Spinal cord (tissue), 10 donors: Measurements from ENCODE around the gene RAB1A. TPM values are rescaled to one million over a fixed set of nuclear protein-coding genes. Genes with fewer than 3 reads are reported as not detected.

ENCODE experiments used
- DNase-seq, 6 donors: peaks; one replicate each; pipeline versions ENCODE4 v3.0.0 to v3.0.0-alpha.2; 2013 to 2015; ENCODE audit warnings: low spot score in 6 of 6, low read depth in 4 of 6
- H3K27ac ChIP-seq: one replicate; pipeline ENCODE4 v1.5.1; 2013; ENCODE audit warnings: low read depth, low read length, control low read depth
- H3K27me3 ChIP-seq: one replicate; pipeline ENCODE4 v1.6.1; 2013; ENCODE audit warnings: low read length; ENCODE audit not compliant: control insufficient read depth, insufficient read depth
- H3K36me3 ChIP-seq: one replicate; pipeline ENCODE4 v1.6.1; 2013; ENCODE audit warnings: low read length; ENCODE audit not compliant: control insufficient read depth, insufficient read depth
- H3K4me1 ChIP-seq: one replicate; pipeline ENCODE4 v1.6.1; 2013; ENCODE audit warnings: low read length; ENCODE audit not compliant: control insufficient read depth, insufficient read depth
- H3K4me3 ChIP-seq: one replicate; pipeline ENCODE4 v1.5.1; 2013; ENCODE audit warnings: low read depth, low read length, control low read depth
- H3K9me3 ChIP-seq: one replicate; pipeline ENCODE4 v1.6.1; 2013; ENCODE audit warnings: low read length; ENCODE audit not compliant: control insufficient read depth, insufficient read depth
- WGBS: methylation state at CpG from one replicate; pipeline ENCODE4 v1.1.5; 2013; ENCODE audit warnings: missing lambda C conversion rate; ENCODE audit not compliant: insufficient coverage; 5-methylcytosine and 5-hydroxymethylcytosine counted together
- polyA plus RNA-seq, 2 donors: library from polyadenylated mRNA; unstranded; fragments of 120-200 nt; gene quantifications; one replicate each; pipeline ENCODE4 v1.2.1, GENCODE V29; 2013; ENCODE audit not compliant: insufficient read length in 2 of 2
- total RNA-seq, 2 donors: library from RNA; depleted of rRNA in 1 of 2; stranded (reverse); fragments of 120-200 nt in 1 of 2; fragments of >200 nt in 1 of 2; gene quantifications; one replicate each; pipeline versions ENCODE4 v1.2.3 to v1.2.4, GENCODE V29; 2013 to 2014
- donor health status: healthy.

The RAB1A gene
- total and polyA plus RNA-seq, 4 donors: 96.1 to 284 (median 185) TPM

DNA sequence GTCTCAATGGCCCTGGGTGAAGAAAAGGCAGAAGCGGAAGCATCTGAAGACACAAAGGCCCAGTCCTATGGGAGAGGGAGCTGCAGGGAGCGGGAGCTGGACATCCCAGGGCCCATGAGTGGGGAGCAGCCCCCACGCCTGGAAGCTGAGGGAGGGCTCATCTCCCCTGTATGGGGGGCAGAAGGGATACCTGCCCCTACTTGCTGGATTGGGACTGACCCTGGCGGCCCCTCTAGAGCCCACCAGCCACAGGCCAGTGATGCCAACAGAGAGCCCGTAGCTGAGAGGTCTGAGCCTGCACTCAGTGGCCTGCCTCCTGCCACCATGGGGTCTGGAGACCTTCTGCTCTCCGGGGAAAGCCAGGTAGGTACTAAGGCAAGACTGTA, 60.5 kb downstream of the RAB1A start:
- DNase-seq: no peak
- H3K27me3 ChIP-seq: no peaks in the 10 kb centered on the region
- H3K4me3 ChIP-seq: no peak overlapping the region
- peaks cover 34% of the 10 kb centered on the region for H3K4me1 ChIP-seq
- peaks cover 39% of the 10 kb centered on the region for H3K36me3 ChIP-seq
- WGBS: 84% methylated on average over 5 of the region's 6 CpGs
- no peaks in the 10 kb centered on the region for H3K9me3 ChIP-seq
- H3K27ac ChIP-seq: no peak overlapping the region

- no peaks in the 10 kb centered on the region for H3K27me3 ChIP-seq
- 93% methylated on average over 9 of the region's 14 CpGs for WGBS
- H3K4me3 ChIP-seq: no peak overlapping the region
- H3K4me1 ChIP-seq: peaks cover 36% of the 10 kb centered on the region
- H3K9me3 ChIP-seq: no peaks in the 10 kb centered on the region
- DNase-seq: no peak
- H3K27ac ChIP-seq: no peak overlapping the region
- H3K36me3 ChIP-seq: peaks cover 38% of the 10 kb centered on the region
These were observed 61.9 kb downstream of the RAB1A start for GRCh38 chr2:65067806-65068553.

DNA sequence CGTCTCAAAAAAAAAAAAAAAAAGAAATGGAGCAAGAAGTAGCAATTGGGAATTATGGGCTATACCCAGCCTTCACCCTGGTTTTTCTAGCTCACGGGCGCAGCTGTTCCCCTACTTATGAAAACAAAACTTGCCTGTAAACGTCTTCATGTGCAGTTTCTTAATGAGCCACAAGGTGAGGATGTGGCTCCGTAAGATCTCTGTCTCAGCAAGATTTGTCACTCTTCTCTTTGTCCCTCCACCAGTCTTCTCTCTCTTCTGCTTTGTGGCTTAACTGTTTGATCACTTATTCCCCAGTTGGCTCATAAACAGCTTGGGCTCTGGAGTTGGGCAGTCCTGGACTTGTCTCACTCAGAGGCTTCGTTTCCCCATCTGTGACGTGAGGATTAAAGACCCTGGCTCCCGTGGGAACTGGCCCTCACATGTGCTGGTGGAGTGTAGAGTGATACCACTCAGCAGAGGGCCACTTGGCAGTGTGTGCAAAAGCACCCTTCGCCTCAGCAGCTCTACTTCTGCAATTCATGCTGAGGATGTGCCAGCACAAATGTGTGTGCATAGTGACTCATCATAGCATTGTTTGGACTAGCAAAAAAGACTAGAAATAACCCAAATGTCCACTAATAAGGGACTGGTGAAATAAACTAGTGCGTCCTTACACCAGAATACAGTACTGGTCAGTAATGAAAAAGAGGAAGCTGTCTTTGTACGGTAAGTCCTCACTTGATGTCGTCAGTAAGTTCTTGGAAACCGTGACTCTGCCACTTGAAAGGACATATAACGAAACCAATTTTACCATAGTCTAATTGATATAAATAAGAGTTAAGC, 65.0 kb downstream of the RAB1A start:
- DNase-seq: peak in 2 of 6 donors; percentile 63 to 66
- Histone ChIP-seq H3K36me3 (peaks cover 12% of the 10 kb centered on the region), H3K27me3 (no peaks in the 10 kb centered on the region), H3K9me3 (no peaks in the 10 kb centered on the region), H3K27ac (peak overlapping the region; percentile 70), H3K4me3 (no peak overlapping the region), H3K4me1 (peaks cover 33% of the 10 kb centered on the region)
- 19% methylated on average over 7 of the region's 14 CpGs for WGBS

DNA sequence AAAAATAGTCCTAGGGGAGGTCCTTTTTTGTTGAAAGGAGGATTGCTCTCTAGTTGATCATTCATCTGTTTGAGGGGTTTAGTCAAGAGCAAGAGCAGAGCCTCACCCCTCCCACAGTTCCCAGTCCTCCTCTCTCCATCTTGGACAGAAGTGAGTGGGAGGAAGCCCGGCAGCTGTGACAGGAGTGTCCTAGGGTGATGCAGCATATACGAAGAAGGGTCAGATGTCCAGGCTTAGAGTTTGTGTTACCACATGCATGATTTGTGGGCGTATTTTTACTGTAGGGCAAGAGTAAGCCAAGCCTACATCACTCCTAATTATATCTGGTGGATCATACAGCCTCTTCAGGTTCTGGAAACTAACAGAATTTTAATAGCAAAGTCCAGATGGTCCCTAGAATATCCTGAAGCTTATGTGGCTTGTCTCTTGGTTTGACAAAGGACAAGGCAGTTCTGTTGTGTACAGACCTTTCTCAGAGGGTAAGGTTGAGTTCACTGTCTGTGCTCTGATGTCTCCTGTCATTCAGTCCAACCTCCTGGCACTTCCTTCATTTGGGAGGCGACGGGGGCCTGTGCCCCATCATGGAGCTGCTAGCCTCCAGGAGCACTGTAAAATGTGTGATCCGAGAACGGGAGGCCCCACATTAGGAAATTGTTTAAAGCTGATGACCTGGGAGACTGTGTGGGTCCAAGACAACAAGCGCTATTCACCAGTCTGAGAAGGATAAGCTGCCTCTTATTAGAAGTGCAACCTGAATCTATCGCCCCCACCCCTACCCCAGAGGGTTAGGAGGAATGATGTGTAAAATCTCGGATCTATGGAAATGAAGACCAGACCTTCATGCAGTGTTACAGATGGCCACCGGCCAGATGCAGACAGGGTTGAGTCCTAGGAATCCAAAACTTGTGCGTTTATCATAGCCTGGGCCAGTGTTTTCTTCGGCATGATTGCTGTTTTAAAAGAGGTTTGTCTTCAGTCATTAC, 66.8 kb downstream of the RAB1A start:
- 53% methylated on average over 4 of the region's 13 CpGs for WGBS

GRCh38 chr2:65061910-65062339, 68.0 kb downstream of the RAB1A start:
- H3K4me3 ChIP-seq: no peak overlapping the region
- H3K4me1 ChIP-seq: peaks cover 25% of the 10 kb centered on the region
- 96% methylated on average over 8 of the region's 8 CpGs for WGBS
- peaks cover 5% of the 10 kb centered on the region for H3K36me3 ChIP-seq
- no peaks in the 10 kb centered on the region for H3K27me3 ChIP-seq
- DNase-seq: no peak
- no peaks in the 10 kb centered on the region for H3K9me3 ChIP-seq
- H3K27ac ChIP-seq: no peak overlapping the region

More for the DNA sequence above, 66.8 kb downstream of the RAB1A start:
- Histone ChIP-seq H3K4me1 (peaks cover 26% of the 10 kb centered on the region), H3K27ac (no peak overlapping the region), H3K9me3 (no peaks in the 10 kb centered on the region), H3K27me3 (no peaks in the 10 kb centered on the region), H3K4me3 (no peak overlapping the region), H3K36me3 (peaks cover 5% of the 10 kb centered on the region)
- DNase-seq: no peak

GRCh38 chr2:65061146-65061909, 68.6 kb downstream of the RAB1A start:
- Histone ChIP-seq H3K4me1 (peaks cover 25% of the 10 kb centered on the region), H3K36me3 (peaks cover 5% of the 10 kb centered on the region), H3K9me3 (no peaks in the 10 kb centered on the region), H3K27me3 (no peaks in the 10 kb centered on the region), H3K4me3 (no peak overlapping the region), H3K27ac (no peak overlapping the region)
- no peak for DNase-seq
- WGBS: 91% methylated on average over 5 of the region's 7 CpGs

DNA sequence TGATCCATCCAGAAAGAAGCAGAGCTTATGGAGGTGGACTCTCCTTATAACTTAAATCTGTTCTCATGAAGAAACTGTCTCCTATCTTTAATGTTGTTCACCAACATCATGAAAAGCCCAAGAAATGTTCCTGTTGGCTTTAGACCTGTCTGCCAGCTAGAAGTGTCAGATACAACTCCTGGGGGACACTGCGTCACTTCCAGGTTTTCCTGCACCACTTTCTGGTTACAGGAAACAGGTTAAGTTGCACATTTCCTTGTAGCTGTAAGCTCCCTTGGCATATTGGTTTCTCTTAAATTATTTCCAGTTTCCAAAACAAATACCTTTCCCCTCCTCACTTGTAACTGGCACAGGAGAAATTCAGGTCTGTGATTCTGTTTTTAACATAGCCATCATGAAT, 70.8 kb downstream of the RAB1A start:
- WGBS: 89% methylated on average over 1 of the region's 1 CpG
- Histone ChIP-seq H3K27ac (no peak overlapping the region), H3K27me3 (no peaks in the 10 kb centered on the region), H3K9me3 (no peaks in the 10 kb centered on the region), H3K4me1 (peaks cover 25% of the 10 kb centered on the region), H3K4me3 (no peak overlapping the region), H3K36me3 (peaks cover 5% of the 10 kb centered on the region)
- DNase-seq: no peak

- DNase-seq: peak in 2 of 6 donors; percentile 34 to 48
These were observed 72.4 kb downstream of the RAB1A start for GRCh38 chr2:65057391-65058052.

More at GRCh38 chr2:65057391-65058052, 72.4 kb downstream of the RAB1A start:
- Histone ChIP-seq H3K27ac (peak overlapping the region; percentile 73), H3K4me1 (peaks cover 21% of the 10 kb centered on the region), H3K36me3 (peaks cover 5% of the 10 kb centered on the region), H3K9me3 (no peaks in the 10 kb centered on the region), H3K4me3 (peak overlapping the region; percentile 95), H3K27me3 (no peaks in the 10 kb centered on the region)
- WGBS: 54% methylated on average over 2 of the region's 6 CpGs
